Keratinocyte (primary cell): ENCODE data around the gene TCP10L. TPM values are rescaled to one million over a fixed set of nuclear protein-coding genes. Genes with fewer than 3 reads are reported as not detected.

ENCODE experiments used
- DNase-seq: peaks from one replicate; pipeline ENCODE4 v3.0.0-alpha.2; 2011; ENCODE audit warnings: low read depth, missing footprints, low spot score
- FAIRE-seq: peaks from 2 replicates; lab custom pipeline; 2011; peaks lifted over from hg19 to GRCh38; lab: Jason Lieb, UNC
- H2AFZ ChIP-seq: 2 replicates; pipeline ENCODE4 v1.6.0; 2012; ENCODE audit warnings: low read length, control low read depth, inconsistent platforms; ENCODE audit not compliant: control insufficient read depth
- H3K27ac ChIP-seq: 2 replicates; pipeline ENCODE4 v1.5.1; 2011; ENCODE audit warnings: low read length; ENCODE audit not compliant: control insufficient read depth, insufficient read depth
- H3K27me3 ChIP-seq: 3 replicates; pipeline ENCODE4 v1.6.0; 2011; ENCODE audit warnings: low read length; ENCODE audit not compliant: control insufficient read depth, insufficient read depth; ENCODE audit errors: extremely low read depth
- H3K36me3 ChIP-seq, 2 experiments: 2 replicates in 1 of 2; 3 replicates in 1 of 2; pipeline ENCODE4 v1.5.1; 2011; ENCODE audit warnings: low read length in 2 of 2, mild to moderate bottlenecking in 1 of 2; ENCODE audit not compliant: control insufficient read depth in 2 of 2, insufficient read depth in 2 of 2; ENCODE audit errors: extremely low read depth in 1 of 2
- H3K4me1 ChIP-seq: 3 replicates; pipeline ENCODE4 v1.5.1; 2011; ENCODE audit warnings: low read length; ENCODE audit not compliant: control insufficient read depth, insufficient read depth; ENCODE audit errors: extremely low read depth
- H3K4me2 ChIP-seq: 3 replicates; pipeline ENCODE4 v1.6.0; 2011; ENCODE audit warnings: low read depth, low read length; ENCODE audit not compliant: control insufficient read depth, insufficient read depth; ENCODE audit errors: extremely low read depth
- H3K4me3 ChIP-seq, 3 experiments: fragments of 200-600 bp in 1 of 3; sonication (generic) in 1 of 3; 2 replicates in 2 of 3; 3 replicates in 1 of 3; pipeline ENCODE4 v1.5.1; 2011 to 2016; ENCODE audit warnings: low read length in 3 of 3, mild to moderate bottlenecking in 3 of 3, control low read depth in 2 of 3, inconsistent platforms in 1 of 3, low read depth in 1 of 3, mixed read lengths in 1 of 3, mixed run types in 1 of 3, moderate library complexity in 1 of 3; ENCODE audit not compliant: control insufficient read depth in 2 of 3, insufficient read depth in 2 of 3; ENCODE audit errors: extremely low read depth in 1 of 3
- H3K79me2 ChIP-seq: 2 replicates; pipeline ENCODE4 v1.6.0; 2012; ENCODE audit warnings: low read length; ENCODE audit not compliant: control insufficient read depth, insufficient read depth
- H3K9ac ChIP-seq: 3 replicates; pipeline ENCODE4 v1.6.0; 2011; ENCODE audit warnings: low read length; ENCODE audit not compliant: control insufficient read depth, insufficient read depth; ENCODE audit errors: extremely low read depth
- H3K9me1 ChIP-seq: 3 replicates; pipeline ENCODE4 v1.6.0; 2011; ENCODE audit warnings: low read length; ENCODE audit not compliant: control insufficient read depth, insufficient read depth; ENCODE audit errors: extremely low read depth
- H3K9me3 ChIP-seq: 2 replicates; pipeline ENCODE4 v1.5.1; 2012; ENCODE audit warnings: low read depth, low read length; ENCODE audit not compliant: control insufficient read depth
- H4K20me1 ChIP-seq: 3 replicates; pipeline ENCODE4 v1.6.0; 2011; ENCODE audit warnings: low read length; ENCODE audit not compliant: control insufficient read depth, insufficient read depth; ENCODE audit errors: extremely low read depth
- CTCF ChIP-seq, 3 experiments: IDR thresholded peaks in 1 of 3; conservative IDR thresholded peaks in 1 of 3; optimal IDR thresholded peaks in 1 of 3; 2 replicates in 2 of 3; 3 replicates in 1 of 3; pipeline versions ENCODE3 to v1.5.1; 2011; ENCODE audit warnings: low read length in 3 of 3, mild to moderate bottlenecking in 3 of 3, moderate library complexity in 2 of 3, control low read depth in 1 of 3, inconsistent platforms in 1 of 3; ENCODE audit not compliant: insufficient read depth in 2 of 3; ENCODE audit errors: extremely low read depth in 1 of 3
- EZH2 ChIP-seq: IDR thresholded peaks from one replicate; pipeline ENCODE4 v1.6.1; 2012; ENCODE audit warnings: inconsistent platforms, mild to moderate bottlenecking, low read length, moderate library complexity
- dilution Hi-C: fragments of 300-500 bp; cut with MboI; formaldehyde crosslinking; loops from one replicate; pipeline ENCODE4 v1.7.0; 2020; ENCODE audit warnings: low sequenced_read_pairs; ENCODE audit not compliant: extremely low pct_ligation_motif_present
- polyA plus RNA-seq, 5 experiments: library from polyadenylated mRNA; depleted of rRNA in 3 of 5; stranded (reverse) in 3 of 5; stranded (forward) in 1 of 5; unstranded in 1 of 5; fragments of >200 nt; gene quantifications; 1 replicate in 1 of 5; 2 replicates in 3 of 5; 3 replicates in 1 of 5; pipeline versions ENCODE4 v1.2.1 to v1.2.3, GENCODE V29; 2011 to 2012; ENCODE audit warnings: missing spikeins in 2 of 5, low read depth in 1 of 5, low replicate concordance in 1 of 5

Gene TCP10L
- polyA plus RNA-seq, 1 donor (not counting 4 experiments of a cell fraction or from before 2014, with no cell fraction given) = 0.25 TPM

- H3K79me2 ChIP-seq = no peaks in the 10 kb centered on the region
- no peak overlapping the region for H3K4me2 ChIP-seq
- H3K4me1 ChIP-seq = peaks cover 14% of the 10 kb centered on the region
- H3K27me3 ChIP-seq = no peaks in the 10 kb centered on the region
- no peaks in the 10 kb centered on the region for H3K36me3 ChIP-seq
- no peak overlapping the region for H3K27ac ChIP-seq
- no peak overlapping the region for H2AFZ ChIP-seq
- H3K4me3 ChIP-seq = no peak overlapping the region
- H3K9me1 ChIP-seq = no peaks in the 10 kb centered on the region
- H4K20me1 ChIP-seq = no peaks in the 10 kb centered on the region
- dilution Hi-C loops = no loop called here
- TF ChIP-seq EZH2 = no peak
- no peak for TF ChIP-seq CTCF (optimal IDR thresholded peaks at IDR 0.05 in 1 of 3, IDR thresholded peaks at IDR 0.05 in 1 of 3, conservative IDR thresholded peaks at IDR 0.05 in 1 of 3; ENCODE audit: extremely low read depth in 1 of 3, insufficient read depth in 2 of 3, low read length in 3 of 3)
- no peak for DNase-seq
- no peak overlapping the region for H3K9ac ChIP-seq
- H3K9me3 ChIP-seq = no peaks in the 10 kb centered on the region
- FAIRE-seq = no peak
Observed at GRCh38 chr21:32567626-32568025, 17.7 kb downstream of the TCP10L start.

- TF ChIP-seq CTCF (optimal IDR thresholded peaks at IDR 0.05 in 1 of 3, IDR thresholded peaks at IDR 0.05 in 1 of 3, conservative IDR thresholded peaks at IDR 0.05 in 1 of 3; ENCODE audit: extremely low read depth in 1 of 3, insufficient read depth in 2 of 3, low read length in 3 of 3) = no peak
- H3K79me2 ChIP-seq = no peaks in the 10 kb centered on the region
- no peaks in the 10 kb centered on the region for H3K27me3 ChIP-seq
- no peak overlapping the region for H3K27ac ChIP-seq
- DNase-seq (no peak), FAIRE-seq (no peak)
- H3K4me1 ChIP-seq = peaks cover 11% of the 10 kb centered on the region
- no peaks in the 10 kb centered on the region for H3K9me3 ChIP-seq
- H4K20me1 ChIP-seq = no peaks in the 10 kb centered on the region
- no peaks in the 10 kb centered on the region for H3K9me1 ChIP-seq
- no peak overlapping the region for H3K4me2 ChIP-seq
- no peak overlapping the region for H3K4me3 ChIP-seq
- no peaks in the 10 kb centered on the region for H3K36me3 ChIP-seq
- no peak overlapping the region for H2AFZ ChIP-seq
- dilution Hi-C loops = no loop called here
- H3K9ac ChIP-seq = no peak overlapping the region
Observed at GRCh38 chr21:32566741-32567389, 18.5 kb downstream of the TCP10L start.
